ENCODE results near the gene GATAD2A. TPM values are rescaled to one million over a fixed set of nuclear protein-coding genes. Genes with fewer than 3 reads are reported as not detected.

GATAD2A gene
- total and polyA plus RNA-seq, 4 donors, result 7.1 to 23.7 (median 18.2) TPM

DNA sequence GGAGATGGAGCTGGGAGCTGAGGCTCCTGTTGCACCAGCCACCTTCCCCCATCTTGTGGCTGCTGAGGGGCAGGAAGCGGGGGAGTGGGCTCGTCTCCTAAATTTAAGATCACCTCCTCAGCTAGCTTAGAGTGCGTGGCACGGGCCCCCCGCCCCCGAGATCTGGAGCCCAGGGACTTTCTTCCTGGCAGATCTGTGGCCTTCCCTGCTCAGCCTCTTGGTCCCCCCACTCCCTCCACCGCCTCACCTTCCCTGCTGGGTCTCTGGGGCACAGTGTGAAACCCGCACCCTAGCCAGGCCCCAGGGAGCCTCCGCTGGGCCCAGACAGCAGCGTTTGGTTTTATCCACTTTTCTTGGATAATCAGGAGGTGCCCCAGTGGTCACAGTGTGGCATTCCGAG is 49.0 kb upstream of the GATAD2A start:
- Histone ChIP-seq H3K27ac (ENCODE audit: low read depth in 1 of 2, low read length in 2 of 2) (no peak overlapping the region), H3K9me3 (ENCODE audit: control insufficient read depth in 4 of 4, low read length in 3 of 4) (no peaks in the 10 kb centered on the region), H3K4me1 (ENCODE audit: control insufficient read depth in 4 of 4, insufficient read depth in 4 of 4, low read length in 3 of 4) (peaks cover 0 to 3% (median 0%) of the 10 kb centered on the region in 4 donors), H3K36me3 (ENCODE audit: control insufficient read depth in 4 of 4, insufficient read depth in 3 of 4, low read depth in 1 of 4, low read length in 3 of 4) (peaks cover 34 to 63% (median 38%) of the 10 kb centered on the region in 4 donors), H3K9ac (ENCODE audit: low read depth in 1 of 2, low read length in 2 of 2) (no peak overlapping the region), H3K27me3 (ENCODE audit: control insufficient read depth in 4 of 4, insufficient read depth in 4 of 4, low read length in 3 of 4) (no peaks in the 10 kb centered on the region), H3K4me3 (ENCODE audit: low read depth in 1 of 3, low read length in 3 of 3) (no peak overlapping the region)
- WGBS, result 97% methylated on average over 11 of the region's 11 CpGs
- DNase-seq (ENCODE audit: low spot score), result no peak
- TF ChIP-seq, protein P1, sequence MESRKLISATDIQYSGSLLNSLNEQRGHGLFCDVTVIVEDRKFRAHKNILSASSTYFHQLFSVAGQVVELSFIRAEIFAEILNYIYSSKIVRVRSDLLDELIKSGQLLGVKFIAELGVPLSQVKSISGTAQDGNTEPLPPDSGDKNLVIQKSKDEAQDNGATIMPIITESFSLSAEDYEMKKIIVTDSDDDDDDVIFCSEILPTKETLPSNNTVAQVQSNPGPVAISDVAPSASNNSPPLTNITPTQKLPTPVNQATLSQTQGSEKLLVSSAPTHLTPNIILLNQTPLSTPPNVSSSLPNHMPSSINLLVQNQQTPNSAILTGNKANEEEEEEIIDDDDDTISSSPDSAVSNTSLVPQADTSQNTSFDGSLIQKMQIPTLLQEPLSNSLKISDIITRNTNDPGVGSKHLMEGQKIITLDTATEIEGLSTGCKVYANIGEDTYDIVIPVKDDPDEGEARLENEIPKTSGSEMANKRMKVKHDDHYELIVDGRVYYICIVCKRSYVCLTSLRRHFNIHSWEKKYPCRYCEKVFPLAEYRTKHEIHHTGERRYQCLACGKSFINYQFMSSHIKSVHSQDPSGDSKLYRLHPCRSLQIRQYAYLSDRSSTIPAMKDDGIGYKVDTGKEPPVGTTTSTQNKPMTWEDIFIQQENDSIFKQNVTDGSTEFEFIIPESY (IDR thresholded peaks at IDR 0.05), result no peak
- TF ChIP-seq SP1 (IDR thresholded peaks at IDR 0.05), result no peak
- TF ChIP-seq HNF4A (conservative IDR thresholded peaks at IDR 0.05), result no peak
- TF ChIP-seq FOXA2 (IDR thresholded peaks at IDR 0.05), result no peak
- no peak for TF ChIP-seq HNF4G (IDR thresholded peaks at IDR 0.05)
- TF ChIP-seq, protein P2, sequence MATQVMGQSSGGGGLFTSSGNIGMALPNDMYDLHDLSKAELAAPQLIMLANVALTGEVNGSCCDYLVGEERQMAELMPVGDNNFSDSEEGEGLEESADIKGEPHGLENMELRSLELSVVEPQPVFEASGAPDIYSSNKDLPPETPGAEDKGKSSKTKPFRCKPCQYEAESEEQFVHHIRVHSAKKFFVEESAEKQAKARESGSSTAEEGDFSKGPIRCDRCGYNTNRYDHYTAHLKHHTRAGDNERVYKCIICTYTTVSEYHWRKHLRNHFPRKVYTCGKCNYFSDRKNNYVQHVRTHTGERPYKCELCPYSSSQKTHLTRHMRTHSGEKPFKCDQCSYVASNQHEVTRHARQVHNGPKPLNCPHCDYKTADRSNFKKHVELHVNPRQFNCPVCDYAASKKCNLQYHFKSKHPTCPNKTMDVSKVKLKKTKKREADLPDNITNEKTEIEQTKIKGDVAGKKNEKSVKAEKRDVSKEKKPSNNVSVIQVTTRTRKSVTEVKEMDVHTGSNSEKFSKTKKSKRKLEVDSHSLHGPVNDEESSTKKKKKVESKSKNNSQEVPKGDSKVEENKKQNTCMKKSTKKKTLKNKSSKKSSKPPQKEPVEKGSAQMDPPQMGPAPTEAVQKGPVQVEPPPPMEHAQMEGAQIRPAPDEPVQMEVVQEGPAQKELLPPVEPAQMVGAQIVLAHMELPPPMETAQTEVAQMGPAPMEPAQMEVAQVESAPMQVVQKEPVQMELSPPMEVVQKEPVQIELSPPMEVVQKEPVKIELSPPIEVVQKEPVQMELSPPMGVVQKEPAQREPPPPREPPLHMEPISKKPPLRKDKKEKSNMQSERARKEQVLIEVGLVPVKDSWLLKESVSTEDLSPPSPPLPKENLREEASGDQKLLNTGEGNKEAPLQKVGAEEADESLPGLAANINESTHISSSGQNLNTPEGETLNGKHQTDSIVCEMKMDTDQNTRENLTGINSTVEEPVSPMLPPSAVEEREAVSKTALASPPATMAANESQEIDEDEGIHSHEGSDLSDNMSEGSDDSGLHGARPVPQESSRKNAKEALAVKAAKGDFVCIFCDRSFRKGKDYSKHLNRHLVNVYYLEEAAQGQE (IDR thresholded peaks at IDR 0.05), result no peak
- TF ChIP-seq RXRA (IDR thresholded peaks at IDR 0.05), result no peak

DNA sequence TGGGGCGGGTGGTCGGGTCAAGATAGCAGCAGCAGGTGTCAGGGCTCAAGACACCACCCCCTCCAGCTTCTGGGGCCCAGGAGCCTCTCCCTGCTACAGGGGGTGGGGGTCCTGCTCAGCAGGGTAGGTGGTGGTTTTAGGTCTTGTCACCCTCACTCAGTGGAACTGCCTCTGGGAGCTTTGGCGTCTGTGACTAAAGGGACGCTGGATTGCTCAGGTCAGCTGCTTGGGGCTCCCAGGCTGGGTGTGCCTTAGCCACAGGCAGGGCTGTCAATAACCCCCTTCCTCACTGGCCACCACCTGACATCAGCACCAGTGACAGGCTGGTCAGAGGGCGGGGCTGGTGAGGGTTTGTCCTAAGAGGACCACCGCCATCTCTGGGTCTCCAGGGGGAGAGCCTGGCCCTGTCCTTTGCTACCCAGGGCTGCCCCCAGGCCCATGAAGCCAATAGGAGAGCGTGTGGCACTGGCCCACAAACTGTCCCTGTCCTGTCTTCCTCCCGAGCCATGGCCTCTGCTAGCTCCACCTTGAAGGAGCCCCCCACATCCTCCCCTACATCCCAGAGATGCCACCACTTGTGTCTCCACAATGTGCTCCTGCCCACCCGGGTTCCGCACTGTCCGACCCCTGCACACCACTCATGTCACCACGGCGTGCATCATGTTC is 48.4 kb upstream of the GATAD2A start:
- Histone ChIP-seq H3K4me3 (ENCODE audit: low read depth in 1 of 3, low read length in 3 of 3) (no peak overlapping the region), H3K27me3 (ENCODE audit: control insufficient read depth in 4 of 4, insufficient read depth in 4 of 4, low read length in 3 of 4) (no peaks in the 10 kb centered on the region), H3K27ac (ENCODE audit: low read depth in 1 of 2, low read length in 2 of 2) (no peak overlapping the region), H3K9me3 (ENCODE audit: control insufficient read depth in 4 of 4, low read length in 3 of 4) (no peaks in the 10 kb centered on the region), H3K4me1 (ENCODE audit: control insufficient read depth in 4 of 4, insufficient read depth in 4 of 4, low read length in 3 of 4) (peaks cover 0 to 3% (median 0%) of the 10 kb centered on the region in 4 donors), H3K36me3 (ENCODE audit: control insufficient read depth in 4 of 4, insufficient read depth in 3 of 4, low read depth in 1 of 4, low read length in 3 of 4) (peaks cover 33 to 61% (median 35%) of the 10 kb centered on the region in 4 donors), H3K9ac (ENCODE audit: low read depth in 1 of 2, low read length in 2 of 2) (no peak overlapping the region)
- 95% methylated on average over 13 of the region's 13 CpGs for WGBS
- DNase-seq (ENCODE audit: low spot score), result no peak
- TF ChIP-seq, protein P2 (IDR thresholded peaks at IDR 0.05), result no peak
- no peak for TF ChIP-seq JUND (IDR thresholded peaks at IDR 0.05)
- no peak for TF ChIP-seq YY1 (IDR thresholded peaks at IDR 0.05)
- TF ChIP-seq RAD21 (IDR thresholded peaks at IDR 0.05), result no peak
- TF ChIP-seq FOXA1 (IDR thresholded peaks at IDR 0.05), result no peak
- no peak for TF ChIP-seq HNF4A (conservative IDR thresholded peaks at IDR 0.05)
- no peak for TF ChIP-seq GABPA (IDR thresholded peaks at IDR 0.05 in 1 of 2, conservative IDR thresholded peaks at IDR 0.05 in 1 of 2)
- TF ChIP-seq, protein P1 (IDR thresholded peaks at IDR 0.05), result no peak
- TF ChIP-seq, protein P3, sequence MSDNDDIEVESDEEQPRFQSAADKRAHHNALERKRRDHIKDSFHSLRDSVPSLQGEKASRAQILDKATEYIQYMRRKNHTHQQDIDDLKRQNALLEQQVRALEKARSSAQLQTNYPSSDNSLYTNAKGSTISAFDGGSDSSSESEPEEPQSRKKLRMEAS (IDR thresholded peaks at IDR 0.05), result no peak
- no peak for TF ChIP-seq HNF4G (IDR thresholded peaks at IDR 0.05)
- TF ChIP-seq RXRA (IDR thresholded peaks at IDR 0.05), result no peak
- no peak for TF ChIP-seq NR2F2 (IDR thresholded peaks at IDR 0.05)
- TF ChIP-seq TAF1 (conservative IDR thresholded peaks at IDR 0.05), result no peak
- TF ChIP-seq EGR1 (IDR thresholded peaks at IDR 0.05; ENCODE audit: low read depth in 2 of 2), result no peak
- TF ChIP-seq, protein P4, sequence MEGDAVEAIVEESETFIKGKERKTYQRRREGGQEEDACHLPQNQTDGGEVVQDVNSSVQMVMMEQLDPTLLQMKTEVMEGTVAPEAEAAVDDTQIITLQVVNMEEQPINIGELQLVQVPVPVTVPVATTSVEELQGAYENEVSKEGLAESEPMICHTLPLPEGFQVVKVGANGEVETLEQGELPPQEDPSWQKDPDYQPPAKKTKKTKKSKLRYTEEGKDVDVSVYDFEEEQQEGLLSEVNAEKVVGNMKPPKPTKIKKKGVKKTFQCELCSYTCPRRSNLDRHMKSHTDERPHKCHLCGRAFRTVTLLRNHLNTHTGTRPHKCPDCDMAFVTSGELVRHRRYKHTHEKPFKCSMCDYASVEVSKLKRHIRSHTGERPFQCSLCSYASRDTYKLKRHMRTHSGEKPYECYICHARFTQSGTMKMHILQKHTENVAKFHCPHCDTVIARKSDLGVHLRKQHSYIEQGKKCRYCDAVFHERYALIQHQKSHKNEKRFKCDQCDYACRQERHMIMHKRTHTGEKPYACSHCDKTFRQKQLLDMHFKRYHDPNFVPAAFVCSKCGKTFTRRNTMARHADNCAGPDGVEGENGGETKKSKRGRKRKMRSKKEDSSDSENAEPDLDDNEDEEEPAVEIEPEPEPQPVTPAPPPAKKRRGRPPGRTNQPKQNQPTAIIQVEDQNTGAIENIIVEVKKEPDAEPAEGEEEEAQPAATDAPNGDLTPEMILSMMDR (IDR thresholded peaks at IDR 0.05; ENCODE audit: low read depth, low read length, missing input control), result no peak
- TF ChIP-seq SP1 (IDR thresholded peaks at IDR 0.05), result no peak
- TF ChIP-seq FOXA2 (IDR thresholded peaks at IDR 0.05), result no peak
- TF ChIP-seq, protein P5, sequence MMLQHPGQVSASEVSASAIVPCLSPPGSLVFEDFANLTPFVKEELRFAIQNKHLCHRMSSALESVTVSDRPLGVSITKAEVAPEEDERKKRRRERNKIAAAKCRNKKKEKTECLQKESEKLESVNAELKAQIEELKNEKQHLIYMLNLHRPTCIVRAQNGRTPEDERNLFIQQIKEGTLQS (IDR thresholded peaks at IDR 0.05), result no peak
